A673 (cell line): Measurements from ENCODE around the gene BRD8.

Experiments
- EZH2 ChIP-seq: fragments of 200-600 bp; sonication (generic); IDR thresholded peaks from 2 replicates; pipeline ENCODE4 v1.6.1; 2017; ENCODE audit warnings: borderline replicate concordance, low read depth, mild to moderate bottlenecking, mixed read lengths, antibody characterized with exemption, low read length; ENCODE audit not compliant: poor library complexity, severe bottlenecking
- TF ChIP-seq, protein P1 (sequence below): fragments of 300-800, 200-600 bp; sonication (generic); conservative IDR thresholded peaks from 2 replicates; pipeline ENCODE4 v1.5.1; 2017; ENCODE audit warnings: low read depth, mild to moderate bottlenecking, antibody characterized with exemption, low read length, moderate library complexity, mixed read lengths

DNA sequence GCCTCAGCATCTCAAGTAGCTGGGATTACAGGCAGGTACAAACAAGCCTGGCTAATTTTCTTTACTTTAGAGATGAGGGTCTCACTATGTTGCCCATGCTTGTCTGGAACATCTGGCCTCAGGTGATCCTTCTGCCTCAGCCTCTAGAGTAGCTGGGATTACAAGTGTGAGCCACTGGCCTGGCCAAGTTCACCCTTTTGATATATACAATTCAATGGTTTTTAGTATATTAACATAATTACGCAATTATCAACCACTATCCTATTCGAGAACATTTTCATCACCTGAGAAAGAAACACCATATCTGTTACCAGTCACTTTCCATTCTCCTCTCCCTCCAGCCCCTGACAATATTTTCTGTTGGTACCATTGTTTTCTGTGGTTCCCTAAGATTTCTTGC lies 38.4 kb upstream of the BRD8 start:
- TF ChIP-seq, protein P1, sequence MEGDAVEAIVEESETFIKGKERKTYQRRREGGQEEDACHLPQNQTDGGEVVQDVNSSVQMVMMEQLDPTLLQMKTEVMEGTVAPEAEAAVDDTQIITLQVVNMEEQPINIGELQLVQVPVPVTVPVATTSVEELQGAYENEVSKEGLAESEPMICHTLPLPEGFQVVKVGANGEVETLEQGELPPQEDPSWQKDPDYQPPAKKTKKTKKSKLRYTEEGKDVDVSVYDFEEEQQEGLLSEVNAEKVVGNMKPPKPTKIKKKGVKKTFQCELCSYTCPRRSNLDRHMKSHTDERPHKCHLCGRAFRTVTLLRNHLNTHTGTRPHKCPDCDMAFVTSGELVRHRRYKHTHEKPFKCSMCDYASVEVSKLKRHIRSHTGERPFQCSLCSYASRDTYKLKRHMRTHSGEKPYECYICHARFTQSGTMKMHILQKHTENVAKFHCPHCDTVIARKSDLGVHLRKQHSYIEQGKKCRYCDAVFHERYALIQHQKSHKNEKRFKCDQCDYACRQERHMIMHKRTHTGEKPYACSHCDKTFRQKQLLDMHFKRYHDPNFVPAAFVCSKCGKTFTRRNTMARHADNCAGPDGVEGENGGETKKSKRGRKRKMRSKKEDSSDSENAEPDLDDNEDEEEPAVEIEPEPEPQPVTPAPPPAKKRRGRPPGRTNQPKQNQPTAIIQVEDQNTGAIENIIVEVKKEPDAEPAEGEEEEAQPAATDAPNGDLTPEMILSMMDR, result no peak
- TF ChIP-seq EZH2, result no peak
